Nephron progenitor cell (in vitro differentiated cells): Measurements from ENCODE around the gene LETM1.

Source experiments
- DNase-seq: peaks from one replicate; pipeline ENCODE4 v3.0.0; 2021
- H3K27ac Mint-ChIP-seq: 2 replicates; pipeline ENCODE4 v1.8.0; 2021; ENCODE audit warnings: mild to moderate bottlenecking, moderate library complexity, mixed read lengths
- H3K27me3 Mint-ChIP-seq: 2 replicates; pipeline ENCODE4 v1.8.0; 2021; ENCODE audit warnings: mild to moderate bottlenecking, low read depth, mixed read lengths; ENCODE audit not compliant: poor library complexity
- H3K36me3 Mint-ChIP-seq: 2 replicates; pipeline ENCODE4 v1.8.0; 2021; ENCODE audit warnings: low read depth, mixed read lengths
- H3K4me1 Mint-ChIP-seq: 2 replicates; pipeline ENCODE4 v1.8.0; 2021; ENCODE audit warnings: mixed read lengths
- H3K4me3 Mint-ChIP-seq: 2 replicates; pipeline ENCODE4 v1.8.0; 2021; ENCODE audit warnings: mild to moderate bottlenecking, moderate library complexity, mixed read lengths
- H3K9me3 Mint-ChIP-seq: 2 replicates; pipeline ENCODE4 v1.8.0; 2021; ENCODE audit warnings: mild to moderate bottlenecking, moderate library complexity, mixed read lengths
- TF ChIP-seq, protein P1 (sequence below): fragments of 200-600 bp; sonication (generic); IDR thresholded peaks from 2 replicates; pipeline ENCODE4 v1.5.0; 2021; ENCODE audit warnings: antibody characterized with exemption

LETM1 gene

GRCh38 chr4:1880332-1880731 is 24.4 kb upstream of the LETM1 start:
- peak overlapping the region; percentile 89 for H3K27ac Mint-ChIP-seq

GRCh38 chr4:1879485-1879884 is 23.5 kb upstream of the LETM1 start:
- Mint-ChIP-seq H3K4me3 (no peak overlapping the region), H3K9me3 (peaks cover 4% of the 10 kb centered on the region), H3K4me1 (peaks cover 35% of the 10 kb centered on the region), H3K27me3 (no peaks in the 10 kb centered on the region), H3K36me3 (peaks cover 61% of the 10 kb centered on the region), H3K27ac (peak overlapping the region; percentile 65)
- TF ChIP-seq, protein P1, sequence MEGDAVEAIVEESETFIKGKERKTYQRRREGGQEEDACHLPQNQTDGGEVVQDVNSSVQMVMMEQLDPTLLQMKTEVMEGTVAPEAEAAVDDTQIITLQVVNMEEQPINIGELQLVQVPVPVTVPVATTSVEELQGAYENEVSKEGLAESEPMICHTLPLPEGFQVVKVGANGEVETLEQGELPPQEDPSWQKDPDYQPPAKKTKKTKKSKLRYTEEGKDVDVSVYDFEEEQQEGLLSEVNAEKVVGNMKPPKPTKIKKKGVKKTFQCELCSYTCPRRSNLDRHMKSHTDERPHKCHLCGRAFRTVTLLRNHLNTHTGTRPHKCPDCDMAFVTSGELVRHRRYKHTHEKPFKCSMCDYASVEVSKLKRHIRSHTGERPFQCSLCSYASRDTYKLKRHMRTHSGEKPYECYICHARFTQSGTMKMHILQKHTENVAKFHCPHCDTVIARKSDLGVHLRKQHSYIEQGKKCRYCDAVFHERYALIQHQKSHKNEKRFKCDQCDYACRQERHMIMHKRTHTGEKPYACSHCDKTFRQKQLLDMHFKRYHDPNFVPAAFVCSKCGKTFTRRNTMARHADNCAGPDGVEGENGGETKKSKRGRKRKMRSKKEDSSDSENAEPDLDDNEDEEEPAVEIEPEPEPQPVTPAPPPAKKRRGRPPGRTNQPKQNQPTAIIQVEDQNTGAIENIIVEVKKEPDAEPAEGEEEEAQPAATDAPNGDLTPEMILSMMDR = no peak
- DNase-seq = no peak

More at GRCh38 chr4:1880332-1880731, 24.4 kb upstream of the LETM1 start:
- TF ChIP-seq, protein P1 = no peak
- Mint-ChIP-seq H3K27me3 (no peaks in the 10 kb centered on the region), H3K4me3 (no peak overlapping the region), H3K4me1 (peaks cover 27% of the 10 kb centered on the region), H3K36me3 (peaks cover 61% of the 10 kb centered on the region), H3K9me3 (peaks cover 4% of the 10 kb centered on the region)
- no peak for DNase-seq

GRCh38 chr4:1874201-1874600 is 18.2 kb upstream of the LETM1 start:
- peak overlapping the region; percentile 27 for H3K27ac Mint-ChIP-seq
- TF ChIP-seq, protein P1 = no peak
- no peaks in the 10 kb centered on the region for H3K27me3 Mint-ChIP-seq
- DNase-seq = no peak
- H3K36me3 Mint-ChIP-seq = peaks cover 22% of the 10 kb centered on the region
- peak overlapping the region; percentile 56 for H3K4me3 Mint-ChIP-seq
- H3K4me1 Mint-ChIP-seq = peaks cover 52% of the 10 kb centered on the region
- H3K9me3 Mint-ChIP-seq = no peaks in the 10 kb centered on the region

- peak overlapping the region; percentile 92 for H3K4me3 Mint-ChIP-seq
These were observed 17.8 kb upstream of the LETM1 start for GRCh38 chr4:1873776-1874175.

DNA sequence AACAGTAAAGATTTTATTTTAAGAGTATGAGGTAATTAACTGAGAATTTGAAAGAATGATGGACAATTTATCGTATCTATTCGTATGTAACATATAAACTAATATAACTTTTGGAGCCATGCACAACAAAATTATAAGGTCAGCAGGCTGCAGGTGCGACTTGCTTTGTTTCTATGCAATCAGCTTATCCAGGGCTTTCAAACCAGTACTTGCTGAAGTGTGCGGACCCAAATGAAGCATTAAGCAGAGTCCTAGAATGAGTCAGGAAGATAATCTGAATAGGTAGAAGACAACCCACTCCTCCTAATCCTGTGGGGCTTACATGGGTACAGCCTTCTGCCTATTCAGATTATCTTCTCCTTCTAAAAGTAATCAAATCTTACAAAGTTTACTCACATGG is 17.3 kb upstream of the LETM1 start:
- H3K27ac Mint-ChIP-seq = no peak overlapping the region
- TF ChIP-seq, protein P1 = no peak

More at GRCh38 chr4:1873776-1874175, 17.8 kb upstream of the LETM1 start:
- Mint-ChIP-seq H3K9me3 (no peaks in the 10 kb centered on the region), H3K27ac (no peak overlapping the region), H3K36me3 (peaks cover 21% of the 10 kb centered on the region), H3K4me1 (peaks cover 52% of the 10 kb centered on the region), H3K27me3 (peaks cover 3% of the 10 kb centered on the region)
- no peak for DNase-seq
- TF ChIP-seq, protein P1 = no peak

GRCh38 chr4:1872870-1873269 is 16.9 kb upstream of the LETM1 start:
- Mint-ChIP-seq H3K27ac (no peak overlapping the region), H3K36me3 (peaks cover 15% of the 10 kb centered on the region), H3K4me3 (peak overlapping the region; percentile 92)

More for the DNA sequence above, 17.3 kb upstream of the LETM1 start:
- Mint-ChIP-seq H3K9me3 (no peaks in the 10 kb centered on the region), H3K4me3 (peak overlapping the region; percentile 92), H3K36me3 (peaks cover 16% of the 10 kb centered on the region), H3K4me1 (peaks cover 47% of the 10 kb centered on the region), H3K27me3 (peaks cover 7% of the 10 kb centered on the region)
- DNase-seq = no peak

More at GRCh38 chr4:1872870-1873269, 16.9 kb upstream of the LETM1 start:
- H3K27me3 Mint-ChIP-seq = peaks cover 11% of the 10 kb centered on the region
- no peaks in the 10 kb centered on the region for H3K9me3 Mint-ChIP-seq
- TF ChIP-seq, protein P1 = no peak
- DNase-seq = no peak
- H3K4me1 Mint-ChIP-seq = peaks cover 47% of the 10 kb centered on the region
